Transverse colon (tissue), 4 donors: Measurements from ENCODE around the gene GALR2. TPM values are rescaled to one million over a fixed set of nuclear protein-coding genes. Genes with fewer than 3 reads are reported as not detected.
A peak's percentile ranks its signal among the peaks of the same experiment; 100 is the strongest.

Experiments
- DNase-seq: peaks from one replicate; pipeline ENCODE4 v3.0.0-alpha.2; 2019
- H3K27ac ChIP-seq, 4 donors: fragments of 200-600 bp; sonication (generic); 2 replicates each; pipeline ENCODE4 v1.5.1; 2016 to 2018; ENCODE audit warnings: inconsistent platforms in 4 of 4
- H3K27me3 ChIP-seq: fragments of 200-600 bp; sonication (generic); 2 replicates; pipeline ENCODE4 v1.5.1; 2017; ENCODE audit warnings: inconsistent platforms
- H3K36me3 ChIP-seq, 4 donors: fragments of 200-600 bp; sonication (generic); 2 replicates each; pipeline ENCODE4 v1.5.1; 2017 to 2019; ENCODE audit warnings: inconsistent platforms in 4 of 4
- H3K4me1 ChIP-seq, 4 donors: fragments of 200-600 bp; sonication (generic); 2 replicates each; pipeline ENCODE4 v1.5.1; 2017 to 2020; ENCODE audit warnings: inconsistent platforms in 4 of 4
- H3K4me3 ChIP-seq, 4 donors: fragments of 200-600 bp; sonication (generic); 1 replicate in 1 of 4; 2 replicates in 3 of 4; pipeline versions ENCODE4 v1.5.1 to v1.6.1; 2017 to 2019; ENCODE audit warnings: inconsistent platforms in 4 of 4
- H3K9me3 ChIP-seq, 2 donors: fragments of 200-600 bp; sonication (generic); 2 replicates each; pipeline ENCODE4 v1.5.1; 2017 to 2019; ENCODE audit warnings: inconsistent platforms in 2 of 2
- EP300 ChIP-seq: sonication (generic); formaldehyde crosslinking; IDR thresholded peaks from one replicate; pipeline ENCODE4 v1.6.1; 2017; ENCODE audit warnings: antibody characterized with exemption, low read depth
- POLR2A ChIP-seq: fragments of 450-650 bp; IDR thresholded peaks from one replicate; pipeline ENCODE4 v1.6.1; 2016; ENCODE audit warnings: antibody characterized with exemption, mild to moderate bottlenecking, moderate library complexity
- POLR2AphosphoS5 ChIP-seq, 3 donors: sonication (generic); formaldehyde crosslinking; IDR thresholded peaks; one replicate each; pipeline ENCODE4 v1.6.1; 2016; ENCODE audit warnings: antibody characterized with exemption in 3 of 3
- WGBS, 2 donors: methylation state at CpG; one replicate each; pipeline ENCODE4 v1.1.5; 2018; ENCODE audit warnings: low coverage in 1 of 2; 5-methylcytosine and 5-hydroxymethylcytosine counted together
- in situ Hi-C, 4 donors: fragments of 200-750 bp; cut with MboI; loops; one replicate each; pipeline versions ENCODE4 v1.15.0 to v1.15.1; 2017; ENCODE audit warnings: low sequenced_read_pairs in 3 of 4, low pct_ligation_motif_present in 1 of 4, low pct_unique_long_range_greater_than_20kb in 1 of 4
- intact Hi-C: fragments of 100-400 bp; cut with DNase I; formaldehyde crosslinking; loops from one replicate; pipeline ENCODE4 v1.15.1; 2023; ENCODE audit warnings: low total_unique reads
- total RNA-seq, 4 donors: library from RNA; depleted of rRNA; stranded (reverse); fragments of >200 nt; gene quantifications; one replicate each; pipeline ENCODE4 v1.1.0, GENCODE V29; 2016
- TF ChIP-seq, protein P1 (sequence below), 5 experiments: fragments of 200-600 bp in 3 of 5; fragments of 450-650 bp in 2 of 5; sonication (generic) in 3 of 5; IDR thresholded peaks; 1 replicate in 2 of 5; 2 replicates in 3 of 5; pipeline ENCODE4 v1.5.1; 2016 to 2017; ENCODE audit warnings: antibody characterized with exemption in 5 of 5, inconsistent platforms in 3 of 5, mild to moderate bottlenecking in 2 of 5, moderate library complexity in 1 of 5

Gene GALR2
- total RNA-seq, 4 donors from 2014 or later, result 1.9 to 10.0 (median 3.2) TPM; not detected in 1

- H3K36me3 ChIP-seq, result peaks cover 0 to 48% (median 22%) of the 10 kb centered on the region in 4 donors
- WGBS, 2 donors, result 72 to 86% methylated on average over 10 to 11 of the region's 11 CpGs
These were observed 23.8 kb upstream of the GALR2 start for GRCh38 chr17:76050538-76051467.

GRCh38 chr17:76051561-76051960 lies 23.0 kb upstream of the GALR2 start:
- no peak overlapping the region for H3K4me3 ChIP-seq
- no peaks in the 10 kb centered on the region for H3K27me3 ChIP-seq
- no peak for TF ChIP-seq POLR2AphosphoS5 (IDR thresholded peaks at IDR 0.05)
- TF ChIP-seq POLR2A, result no peak
- no peak for TF ChIP-seq EP300
- TF ChIP-seq, protein P1, sequence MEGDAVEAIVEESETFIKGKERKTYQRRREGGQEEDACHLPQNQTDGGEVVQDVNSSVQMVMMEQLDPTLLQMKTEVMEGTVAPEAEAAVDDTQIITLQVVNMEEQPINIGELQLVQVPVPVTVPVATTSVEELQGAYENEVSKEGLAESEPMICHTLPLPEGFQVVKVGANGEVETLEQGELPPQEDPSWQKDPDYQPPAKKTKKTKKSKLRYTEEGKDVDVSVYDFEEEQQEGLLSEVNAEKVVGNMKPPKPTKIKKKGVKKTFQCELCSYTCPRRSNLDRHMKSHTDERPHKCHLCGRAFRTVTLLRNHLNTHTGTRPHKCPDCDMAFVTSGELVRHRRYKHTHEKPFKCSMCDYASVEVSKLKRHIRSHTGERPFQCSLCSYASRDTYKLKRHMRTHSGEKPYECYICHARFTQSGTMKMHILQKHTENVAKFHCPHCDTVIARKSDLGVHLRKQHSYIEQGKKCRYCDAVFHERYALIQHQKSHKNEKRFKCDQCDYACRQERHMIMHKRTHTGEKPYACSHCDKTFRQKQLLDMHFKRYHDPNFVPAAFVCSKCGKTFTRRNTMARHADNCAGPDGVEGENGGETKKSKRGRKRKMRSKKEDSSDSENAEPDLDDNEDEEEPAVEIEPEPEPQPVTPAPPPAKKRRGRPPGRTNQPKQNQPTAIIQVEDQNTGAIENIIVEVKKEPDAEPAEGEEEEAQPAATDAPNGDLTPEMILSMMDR (IDR thresholded peaks at IDR 0.05), result no peak
- DNase-seq, result no peak
- intact Hi-C loops, result no loop called here
- 59 to 70% methylated on average over 5 to 6 of the region's 6 CpGs for WGBS, 2 donors
- H3K36me3 ChIP-seq, result peaks cover 0 to 46% (median 22%) of the 10 kb centered on the region in 4 donors
- no peaks in the 10 kb centered on the region for H3K9me3 ChIP-seq
- H3K27ac ChIP-seq, result peak overlapping the region; percentile 45 to 57 (median 54)
- in situ Hi-C loops, result no loop called here
- H3K4me1 ChIP-seq, result peaks cover 0 to 34% (median 12%) of the 10 kb centered on the region in 4 donors

More at GRCh38 chr17:76050538-76051467, 23.8 kb upstream of the GALR2 start:
- Histone ChIP-seq H3K27ac (peak overlapping the region; percentile 45 to 57 (median 54)), H3K4me3 (no peak overlapping the region), H3K27me3 (no peaks in the 10 kb centered on the region), H3K4me1 (peaks cover 0 to 34% (median 12%) of the 10 kb centered on the region in 4 donors), H3K9me3 (no peaks in the 10 kb centered on the region)
- no peak for DNase-seq
- intact Hi-C loops (no loop called here), in situ Hi-C loops (no loop called here)
- TF ChIP-seq POLR2AphosphoS5 (IDR thresholded peaks at IDR 0.05), result no peak
- TF ChIP-seq POLR2A, result no peak
- TF ChIP-seq, protein P1 (IDR thresholded peaks at IDR 0.05), result no peak
- no peak for TF ChIP-seq EP300

DNA sequence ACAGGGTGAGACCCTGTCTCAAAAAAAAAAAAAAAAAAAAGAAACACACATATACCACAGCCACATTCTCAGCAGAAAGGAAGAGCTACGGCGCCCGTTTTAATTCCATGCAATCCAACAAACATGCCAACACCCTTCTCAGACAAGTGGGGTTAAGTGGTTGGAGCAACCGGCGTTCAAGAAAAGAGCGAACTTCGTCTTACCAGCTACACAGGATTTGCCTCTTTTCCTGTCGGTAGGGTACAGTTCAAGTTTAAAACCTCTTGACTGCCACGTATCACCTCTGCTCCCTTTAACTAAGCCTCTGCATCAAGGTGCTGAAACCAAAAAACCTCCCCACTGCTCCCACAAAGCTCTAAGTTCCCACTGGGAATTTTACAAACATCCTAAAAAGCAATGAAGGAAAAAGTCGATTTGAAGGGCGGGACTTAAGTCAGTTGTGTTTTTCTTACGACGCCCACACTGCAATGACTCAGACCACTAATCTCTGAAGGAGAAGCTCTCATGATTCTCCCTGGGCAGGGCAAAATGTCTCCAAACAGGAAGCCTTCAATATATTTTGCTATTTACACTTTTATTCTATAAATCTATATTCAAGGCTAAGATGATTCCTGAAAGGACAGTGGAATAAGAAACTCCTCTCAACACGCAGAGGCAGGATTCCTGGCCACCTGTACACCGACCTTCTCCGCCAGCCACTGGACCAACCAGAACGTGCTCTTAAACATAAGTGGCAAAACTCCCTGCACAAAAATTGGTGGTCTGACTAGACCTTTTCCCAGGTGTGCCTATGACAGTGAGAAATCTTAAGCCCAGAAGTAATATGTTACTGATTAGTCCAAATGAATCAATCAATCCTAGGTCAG lies 21.1 kb upstream of the GALR2 start:
- DNase-seq, result no peak
- peaks cover 0 to 48% (median 22%) of the 10 kb centered on the region in 4 donors for H3K36me3 ChIP-seq
- in situ Hi-C loops, result no loop called here

More for the DNA sequence above, 21.1 kb upstream of the GALR2 start:
- peaks cover 0 to 34% (median 12%) of the 10 kb centered on the region in 4 donors for H3K4me1 ChIP-seq
- H3K4me3 ChIP-seq, result no peak overlapping the region
- intact Hi-C loops, result no loop called here
- H3K27ac ChIP-seq, result peak overlapping the region; percentile 13 to 33 (median 28)
- WGBS, 2 donors, result 81 to 90% methylated on average over 16 to 17 of the region's 17 CpGs
- H3K9me3 ChIP-seq, result no peaks in the 10 kb centered on the region
- no peaks in the 10 kb centered on the region for H3K27me3 ChIP-seq
- TF ChIP-seq EP300, result no peak
- TF ChIP-seq POLR2A, result no peak
- TF ChIP-seq, protein P1 (IDR thresholded peaks at IDR 0.05), result no peak
- no peak for TF ChIP-seq POLR2AphosphoS5 (IDR thresholded peaks at IDR 0.05)
